HEK293 (cell line): ENCODE data around the gene TAS1R1.
A peak's percentile ranks its signal among the peaks of the same experiment; 100 is the strongest.

Source experiments
- CTCF ChIA-PET: fragments of 350-600 bp; formaldehyde crosslinking; extraction: SDS; loops from one replicate; lab custom pipeline; 2021; ENCODE audit warnings: antibody characterized with exemption; lab: Yijun Ruan, JAX
- POLR2A ChIA-PET: fragments of 300-600 bp; formaldehyde crosslinking; extraction: SDS; loops from one replicate; lab custom pipeline; 2020; ENCODE audit warnings: antibody characterized with exemption, inconsistent platforms; lab: Yijun Ruan, JAX
- H3K27ac ChIP-seq: fragments of 200-500 bp; sonication (Bioruptor generic); 2 replicates; pipeline ENCODE4 v1.5.1; 2014; ENCODE audit warnings: low read depth, low read length, control low read depth, inconsistent platforms; ENCODE audit errors: extremely low read depth
- H3K36me3 ChIP-seq, 2 experiments: fragments of 200-500 bp in 1 of 2; sonication (Bioruptor generic) in 1 of 2; 1 replicate in 1 of 2; 2 replicates in 1 of 2; pipeline ENCODE4 v1.5.1; 2014 to 2017; ENCODE audit warnings: inconsistent platforms in 2 of 2, low read length in 2 of 2; ENCODE audit not compliant: control insufficient read depth in 2 of 2, insufficient read depth in 1 of 2
- H3K4me1 ChIP-seq: fragments of 200-500 bp; sonication (Bioruptor generic); 2 replicates; pipeline ENCODE4 v1.5.1; 2014; ENCODE audit warnings: mild to moderate bottlenecking, low read length, inconsistent platforms; ENCODE audit not compliant: control insufficient read depth, insufficient read depth
- H3K4me3 ChIP-seq: 2 replicates; pipeline ENCODE4 v1.5.1; 2011; ENCODE audit warnings: low read depth, mild to moderate bottlenecking, control low read depth, low read length, moderate library complexity
- H3K9me3 ChIP-seq: fragments of 200-500 bp; sonication (Bioruptor generic); 2 replicates; pipeline ENCODE4 v1.5.1; 2014; ENCODE audit warnings: low read depth, low read length, inconsistent platforms; ENCODE audit not compliant: control insufficient read depth, insufficient read depth
- GLIS1 ChIP-seq: fragments of 450-650 bp; formaldehyde crosslinking; IDR thresholded peaks from 2 replicates; pipeline ENCODE4 v1.5.1; 2016; ENCODE audit warnings: missing biosample characterization, missing genetic modification characterization
- GLIS2 ChIP-seq: fragments of 450-650 bp; formaldehyde crosslinking; IDR thresholded peaks from 2 replicates; pipeline ENCODE4 v1.5.1; 2016; ENCODE audit warnings: missing biosample characterization, missing genetic modification characterization
- HOXC10 ChIP-seq: sonication (generic); formaldehyde crosslinking; IDR thresholded peaks from 2 replicates; pipeline ENCODE4 v1.8.1; 2023; ENCODE audit warnings: mild to moderate bottlenecking, missing genetic modification reagents
- MEIS1 ChIP-seq: sonication (generic); formaldehyde crosslinking; IDR thresholded peaks from 2 replicates; pipeline ENCODE4 v1.8.1; 2022; ENCODE audit warnings: missing genetic modification reagents, mild to moderate bottlenecking, borderline replicate concordance
- PRDM6 ChIP-seq: fragments of 450-650 bp; formaldehyde crosslinking; IDR thresholded peaks from 2 replicates; pipeline ENCODE4 v1.5.1; 2017; ENCODE audit warnings: missing biosample characterization, missing genetic modification characterization
- SP2 ChIP-seq: fragments of 450-650 bp; formaldehyde crosslinking; IDR thresholded peaks from 2 replicates; pipeline ENCODE4 v1.5.1; 2016; ENCODE audit warnings: missing biosample characterization, missing genetic modification characterization
- ZFP37 ChIP-seq: fragments of 450-650 bp; formaldehyde crosslinking; IDR thresholded peaks from 2 replicates; pipeline ENCODE4 v1.5.1; 2016; ENCODE audit warnings: missing biosample characterization, missing genetic modification characterization
- ZFP69B ChIP-seq: fragments of 450-650 bp; formaldehyde crosslinking; IDR thresholded peaks from 2 replicates; pipeline ENCODE4 v1.5.1; 2016; ENCODE audit warnings: missing biosample characterization, missing genetic modification characterization
- ZIC2 ChIP-seq: fragments of 450-650 bp; formaldehyde crosslinking; IDR thresholded peaks from 2 replicates; pipeline ENCODE4 v1.5.1; 2016; ENCODE audit warnings: missing biosample characterization, missing genetic modification characterization
- ZNF18 ChIP-seq: fragments of 450-650 bp; formaldehyde crosslinking; IDR thresholded peaks from 2 replicates; pipeline ENCODE4 v1.5.1; 2016; ENCODE audit warnings: missing biosample characterization, missing genetic modification characterization
- ZNF19 ChIP-seq: fragments of 450-650 bp; formaldehyde crosslinking; IDR thresholded peaks from 2 replicates; pipeline ENCODE4; 2016; ENCODE audit warnings: missing biosample characterization, missing genetic modification characterization, low read depth
- ZNF248 ChIP-seq: fragments of 450-650 bp; formaldehyde crosslinking; IDR thresholded peaks from 2 replicates; pipeline ENCODE4 v1.5.1; 2017; ENCODE audit warnings: missing biosample characterization, missing genetic modification characterization
- ZNF394 ChIP-seq: fragments of 450-650 bp; formaldehyde crosslinking; IDR thresholded peaks from 2 replicates; pipeline ENCODE4 v1.5.1; 2016; ENCODE audit warnings: missing biosample characterization, missing genetic modification characterization, mild to moderate bottlenecking, moderate library complexity, borderline replicate concordance
- ZNF398 ChIP-seq: fragments of 450-650 bp; formaldehyde crosslinking; IDR thresholded peaks from 2 replicates; pipeline ENCODE4 v1.5.1; 2017; ENCODE audit warnings: missing biosample characterization, missing genetic modification characterization
- ZNF473 ChIP-seq: fragments of 450-650 bp; formaldehyde crosslinking; IDR thresholded peaks from 2 replicates; pipeline ENCODE4 v1.5.1; 2017; ENCODE audit warnings: missing biosample characterization, missing genetic modification characterization
- ZNF501 ChIP-seq: fragments of 450-650 bp; formaldehyde crosslinking; IDR thresholded peaks from 2 replicates; pipeline ENCODE4 v1.5.1; 2016; ENCODE audit warnings: missing biosample characterization, missing genetic modification characterization
- ZNF513 ChIP-seq: fragments of 450-650 bp; IDR thresholded peaks from 2 replicates; pipeline ENCODE4 v1.5.1; 2018; ENCODE audit warnings: missing biosample characterization, missing genetic modification characterization
- ZSCAN4 ChIP-seq: fragments of 450-650 bp; formaldehyde crosslinking; IDR thresholded peaks from 2 replicates; pipeline ENCODE4 v1.5.1; 2017; ENCODE audit warnings: missing biosample characterization, missing genetic modification characterization

TAS1R1 gene

GRCh38 chr1:6511056-6511455 is 44.1 kb upstream of the TAS1R1 start:
- H3K36me3 ChIP-seq = no peaks in the 10 kb centered on the region
- ChIA-PET CTCF (no interaction called here), POLR2A (no interaction called here)
- no peaks in the 10 kb centered on the region for H3K4me1 ChIP-seq
- no peaks in the 10 kb centered on the region for H3K9me3 ChIP-seq
- H3K4me3 ChIP-seq = no peak overlapping the region
- no peak overlapping the region for H3K27ac ChIP-seq
- TF ChIP-seq ZNF19 (tag by site-specific recombination) = no peak
- TF ChIP-seq PRDM6 = no peak
- no peak for TF ChIP-seq HOXC10
- TF ChIP-seq ZNF513 (tag by site-specific recombination) = no peak
- no peak for TF ChIP-seq ZNF18
- no peak for TF ChIP-seq ZFP37 (tag by site-specific recombination)
- no peak for TF ChIP-seq GLIS2 (tag by site-specific recombination)
- TF ChIP-seq ZNF473 (tag by site-specific recombination) = no peak
- TF ChIP-seq ZNF248 (tag by site-specific recombination) = no peak
- no peak for TF ChIP-seq ZNF394 (tag by site-specific recombination)
- TF ChIP-seq MEIS1 (CRISPR knock-in tag) = no peak
- no peak for TF ChIP-seq ZFP69B (tag by site-specific recombination)
- TF ChIP-seq SP2 = no peak
- TF ChIP-seq ZNF501 (tag by site-specific recombination) = no peak

GRCh38 chr1:6511561-6512244 is 43.4 kb upstream of the TAS1R1 start:
- POLR2A ChIA-PET = no interaction called here
- TF ChIP-seq ZSCAN4 (no peak), GLIS2 (tag by site-specific recombination) (peak; percentile 50; the same call in 1 of the 2 replicates), ZIC2 (tag by site-specific recombination) (peak; percentile 60), ZNF398 (tag by site-specific recombination) (0 out of 2 replicates have a peak, but pooled peaks have one; percentile 23), GLIS1 (tag by site-specific recombination) (peak; percentile 89)
- TF ChIP-seq, all 188 proteins: peak for 4
- Histone ChIP-seq H3K27ac (no peak overlapping the region), H3K4me1 (no peaks in the 10 kb centered on the region), H3K36me3 (no peaks in the 10 kb centered on the region), H3K4me3 (no peak overlapping the region), H3K9me3 (no peaks in the 10 kb centered on the region)
- CTCF ChIA-PET = interaction anchor here (3.5 kb wide), 1 partner anchor 12 kb away, joined by 27 read pairs; no protein-coding TSS in a partner anchor
